Measurements from ENCODE around the gene TXLNG.
"Not testable (repeated sequence)": the region's sequence is repeated elsewhere in the genome, so short reads cannot be mapped to it uniquely, and the experiment has no call there.

TXLNG gene

DNA sequence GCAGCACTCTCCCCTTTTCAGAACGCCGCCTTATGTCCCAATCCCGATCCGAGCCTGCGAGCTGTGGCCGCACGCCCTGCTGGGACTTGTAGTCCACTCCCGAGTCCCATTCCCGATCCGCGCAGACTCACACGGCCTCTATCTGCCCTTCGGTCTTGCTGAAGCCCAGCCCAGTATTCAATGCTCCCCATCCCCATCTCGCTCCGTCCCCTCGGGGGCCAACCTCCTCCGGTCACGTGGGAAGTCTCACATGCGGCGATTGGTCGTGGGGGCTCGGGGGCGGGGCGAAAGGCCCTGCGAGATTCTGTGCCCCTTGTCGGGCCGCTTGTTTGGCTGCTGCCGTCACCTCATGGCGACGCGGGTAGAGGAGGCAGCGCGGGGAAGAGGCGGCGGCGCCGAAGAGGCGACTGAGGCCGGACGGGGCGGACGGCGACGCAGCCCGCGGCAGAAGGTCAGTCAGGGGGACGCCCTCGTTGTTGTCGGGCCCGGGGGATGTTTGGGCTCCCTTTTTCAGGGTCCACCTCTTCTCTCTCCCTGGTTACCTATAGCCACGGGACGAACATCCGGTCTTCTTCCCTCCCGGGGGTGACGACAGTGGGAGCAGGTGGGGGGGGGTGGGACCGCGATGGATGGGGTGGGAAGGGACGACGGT lies at the start of gene TXLNG:
TSS of gene TXLNG (plus strand) at position 328 of the 652 bp plus-strand sequence. CDS start at position 350, 22 bp downstream.
- peak; percentile 98 for DNase-seq

DNA sequence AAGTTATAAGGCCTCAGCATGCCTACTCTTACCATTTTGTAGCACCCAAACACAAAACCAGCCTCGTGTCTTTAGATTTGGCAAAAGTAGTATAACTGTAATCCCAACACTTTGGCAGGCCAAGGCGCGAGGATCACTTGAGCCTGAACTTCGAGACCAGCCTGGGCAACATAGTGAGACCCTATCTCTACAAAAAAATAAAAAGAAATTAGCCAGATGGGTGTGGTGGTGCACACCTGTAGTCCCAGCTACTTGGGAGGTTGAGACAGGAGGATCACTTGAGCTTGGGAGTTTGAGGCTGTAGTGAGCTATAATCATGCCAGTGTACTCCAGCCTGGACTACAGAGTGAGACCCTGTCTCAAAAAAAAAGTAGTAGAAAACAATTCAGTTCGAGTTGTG lies 49.2 kb upstream of the TXLNG start:
- no peak for DNase-seq

GRCh38 chrX:16739574-16739973 lies 46.7 kb upstream of the TXLNG start:
- no peak for DNase-seq

DNA sequence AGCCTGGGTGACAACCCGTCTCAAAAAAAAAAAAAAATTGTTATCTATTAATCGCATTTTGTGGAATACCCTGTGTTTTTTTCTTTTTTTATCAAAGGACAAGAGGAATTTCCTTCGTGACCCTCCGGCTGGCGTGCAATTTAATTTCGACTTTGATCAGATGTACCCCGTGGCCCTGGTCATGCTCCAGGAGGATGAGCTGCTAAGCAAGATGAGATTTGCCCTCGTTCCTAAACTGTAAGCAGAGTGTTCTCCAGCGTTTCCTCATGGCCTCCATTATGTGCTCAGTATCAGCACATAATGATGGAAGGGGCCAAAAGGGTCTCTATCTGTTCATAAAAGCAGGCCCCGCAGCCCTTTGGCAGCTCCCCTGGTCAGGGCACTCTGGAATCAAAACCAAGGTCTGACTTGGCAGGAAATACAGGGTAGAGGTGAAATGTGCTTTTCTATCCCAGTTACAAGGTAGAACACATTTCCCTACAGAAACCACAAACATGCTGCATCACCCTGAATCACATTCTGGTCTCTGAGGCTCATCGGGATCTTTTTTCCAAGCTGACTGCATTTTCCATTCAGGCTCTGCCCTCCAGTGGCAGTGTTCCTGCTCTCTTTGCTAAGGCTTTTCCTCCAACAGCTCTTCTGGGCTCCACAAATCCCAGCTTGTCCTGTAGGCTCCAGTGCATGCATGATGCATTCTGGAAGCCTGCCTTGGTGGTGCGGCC lies 42.5 kb upstream of the TXLNG start:
- DNase-seq: no peak

- DNase-seq: no peak
These were observed 41.2 kb upstream of the TXLNG start for GRCh38 chrX:16745102-16745501.

GRCh38 chrX:16745659-16746058 lies 40.6 kb upstream of the TXLNG start:
- no peak for DNase-seq

DNA sequence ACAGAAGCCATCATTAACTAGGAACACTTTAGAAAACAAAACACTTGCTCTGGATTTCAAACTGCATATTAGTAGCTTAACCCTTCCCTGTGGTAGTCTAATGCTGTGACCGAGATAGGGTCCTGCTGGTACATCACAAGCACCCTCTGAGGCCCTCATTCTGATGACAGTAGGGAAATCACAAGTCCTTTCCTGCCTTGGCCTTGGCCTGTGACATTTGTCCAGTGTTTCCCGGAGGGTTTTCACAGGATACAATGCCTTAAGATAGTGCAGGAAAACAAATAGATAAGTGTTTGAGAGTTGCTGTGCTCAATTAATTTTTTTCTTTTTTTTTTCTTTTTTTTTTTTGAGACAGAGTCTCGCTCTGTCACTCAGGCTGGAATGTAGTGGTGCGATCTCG lies 37.8 kb upstream of the TXLNG start:
- no peak for DNase-seq

GRCh38 chrX:16750136-16750535 lies 36.1 kb upstream of the TXLNG start:
- no peak for DNase-seq

DNA sequence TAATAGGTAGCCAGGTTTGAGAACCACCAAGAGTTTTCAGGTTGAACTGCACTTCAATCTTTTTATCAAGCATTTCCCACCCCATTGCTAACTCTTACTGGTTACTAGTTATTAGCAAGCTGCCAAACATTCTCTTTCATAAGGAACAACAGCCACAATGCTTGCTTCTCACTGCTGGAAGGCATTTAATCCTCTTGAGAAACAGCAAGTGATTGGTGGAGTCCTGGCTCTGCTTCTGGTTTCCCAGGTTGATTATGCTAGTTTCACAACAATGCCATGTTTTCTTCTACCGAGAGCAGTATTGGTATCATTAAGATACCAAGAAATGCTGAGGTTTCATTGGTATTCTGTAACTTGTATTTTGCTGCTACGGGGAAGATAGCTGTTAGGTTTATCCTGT lies 32.2 kb upstream of the TXLNG start:
- no peak for DNase-seq

- DNase-seq: no peak
These were observed 29.5 kb upstream of the TXLNG start for GRCh38 chrX:16756724-16757123.

DNA sequence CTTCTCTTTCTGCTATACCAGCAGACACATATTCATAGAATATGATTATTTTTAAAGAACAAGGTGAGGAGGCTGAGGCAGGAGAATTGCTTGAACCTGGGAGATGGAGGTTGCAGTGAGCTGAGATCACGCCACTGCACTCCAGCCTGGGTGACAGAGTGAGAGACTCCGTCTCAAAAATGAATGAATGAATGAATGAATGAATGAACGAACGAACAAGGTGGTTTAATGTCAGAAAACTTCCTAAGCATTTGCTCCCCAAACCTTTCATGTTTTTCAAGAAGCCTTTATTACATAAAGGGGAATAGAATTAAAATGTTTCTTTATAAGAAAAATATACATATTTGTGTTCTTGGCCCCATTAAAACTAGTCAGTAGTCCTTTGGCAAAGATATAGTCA lies 24.8 kb upstream of the TXLNG start:
- DNase-seq: not testable (repeated sequence)

DNA sequence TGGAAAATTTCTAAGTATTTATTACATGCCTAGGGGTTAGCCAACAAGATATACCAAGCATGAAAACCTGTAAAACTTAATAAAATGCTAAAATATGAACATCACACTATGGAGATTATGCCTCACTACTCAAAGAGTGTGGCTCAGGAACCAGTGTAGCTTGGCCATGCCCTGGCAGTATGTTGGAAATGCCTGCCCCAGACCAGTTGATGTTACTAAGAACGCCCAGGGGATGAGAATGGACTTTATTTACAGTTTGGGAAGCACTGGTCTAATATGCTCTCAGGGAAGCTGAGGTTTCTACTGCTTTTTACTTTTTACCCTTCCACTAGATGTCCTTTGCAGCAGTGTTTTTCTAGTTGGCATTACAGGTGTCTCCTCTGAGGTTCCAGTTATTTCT lies 23.7 kb upstream of the TXLNG start:
- DNase-seq: no peak

- DNase-seq: no peak
These were observed 20.7 kb upstream of the TXLNG start for GRCh38 chrX:16765594-16765993.

GRCh38 chrX:16770970-16771482 lies 15.2 kb upstream of the TXLNG start:
- no peak for DNase-seq

GRCh38 chrX:16771483-16772398 lies 14.5 kb upstream of the TXLNG start:
- DNase-seq: peak; percentile 92

GRCh38 chrX:16772460-16772859 lies 13.8 kb upstream of the TXLNG start:
- peak; percentile 8 for DNase-seq

DNA sequence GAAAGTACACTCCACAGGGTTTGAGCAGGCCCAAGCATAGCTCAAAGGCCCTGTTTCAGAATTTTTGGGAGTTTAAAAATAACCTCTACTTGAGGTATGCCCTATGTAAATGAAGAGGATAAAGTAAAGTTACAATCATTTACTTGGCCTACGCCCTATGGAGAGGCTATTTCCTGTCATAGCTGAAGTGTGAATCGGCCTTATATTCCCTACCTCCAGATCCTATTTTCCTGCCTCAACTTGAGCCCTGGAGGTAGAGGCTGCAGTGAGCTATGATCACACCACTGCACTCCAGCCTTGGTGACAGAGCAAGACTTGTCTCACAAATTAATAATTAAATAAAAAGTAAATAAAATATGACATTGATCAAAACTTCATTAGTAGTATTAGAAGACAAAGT lies 11.5 kb upstream of the TXLNG start:
- DNase-seq: no peak

DNA sequence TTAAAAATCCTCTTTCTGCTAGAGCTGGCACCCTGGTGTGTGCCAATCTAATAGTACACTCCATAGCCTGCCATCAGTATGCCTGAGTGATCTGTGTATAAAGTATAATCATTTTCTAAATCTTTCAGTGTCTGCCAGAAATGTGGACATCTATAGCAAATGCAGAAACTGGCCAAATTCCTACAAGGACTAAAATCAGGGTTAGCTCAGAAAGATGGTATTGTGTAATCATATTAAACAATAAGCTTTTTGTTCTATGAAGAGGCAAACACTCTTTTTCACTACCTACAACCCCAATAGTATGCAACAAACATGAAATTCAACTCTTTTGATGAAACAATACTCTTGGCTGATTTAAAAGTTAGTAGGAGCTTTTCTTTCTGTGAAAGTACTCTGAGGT lies 7.7 kb upstream of the TXLNG start:
- no peak for DNase-seq

DNA sequence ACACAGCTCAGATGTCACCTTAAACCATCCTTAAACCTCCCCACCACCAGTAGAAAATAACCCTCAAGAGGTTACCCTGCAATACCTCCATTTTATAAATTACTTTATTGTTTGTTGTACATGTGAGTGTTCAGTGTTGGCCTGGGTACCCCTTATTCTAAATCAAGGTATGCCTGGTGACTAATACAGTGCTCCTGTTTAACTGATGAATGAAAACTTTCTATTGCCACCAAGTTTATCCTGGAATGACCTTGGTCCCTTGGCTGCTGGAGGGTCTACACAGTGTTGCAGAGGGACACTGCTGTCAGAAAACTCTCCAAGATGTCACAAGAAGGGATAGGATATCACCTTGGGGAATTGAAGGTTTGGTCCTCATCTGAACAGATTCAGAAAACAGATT lies 7.3 kb upstream of the TXLNG start:
- DNase-seq: no peak

DNA sequence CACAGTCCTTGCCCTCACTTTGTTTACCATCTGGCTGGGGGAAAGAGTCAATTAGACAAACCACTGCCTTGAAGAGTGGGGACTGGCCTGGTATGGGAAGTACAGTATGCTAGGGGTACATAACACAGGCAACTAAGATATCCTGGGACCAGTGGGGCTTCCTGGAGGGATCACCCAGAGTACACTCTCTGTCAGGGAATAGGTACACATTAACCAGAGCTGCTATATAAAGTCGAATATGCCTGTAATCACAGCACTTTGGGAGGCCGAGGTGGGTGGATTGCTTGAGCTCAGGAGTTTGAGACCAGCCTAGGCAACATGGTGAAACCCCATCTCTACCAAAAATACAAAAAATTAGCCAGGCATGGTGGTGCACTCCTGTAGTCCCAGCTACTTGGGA lies 6.5 kb upstream of the TXLNG start:
- DNase-seq: not testable (repeated sequence)

DNA sequence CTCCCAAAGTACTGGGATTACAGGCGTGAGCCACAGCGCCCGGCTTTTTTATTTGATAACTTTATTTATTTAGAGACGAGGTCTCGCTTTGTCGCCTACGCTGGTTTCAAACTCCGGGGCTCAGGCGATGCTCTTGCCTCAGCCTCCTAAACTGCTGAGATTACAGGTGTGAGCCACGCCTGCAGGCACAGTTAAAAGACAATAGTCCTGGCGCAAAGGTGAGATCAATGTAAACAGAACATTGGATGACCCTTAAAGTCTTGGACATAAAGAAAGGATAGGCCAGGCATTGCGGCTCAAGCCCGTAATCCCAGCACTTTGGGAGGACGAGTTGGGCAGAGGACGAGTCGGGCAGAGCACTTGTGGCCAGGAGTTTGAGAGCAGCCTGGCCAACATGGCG lies 2.8 kb upstream of the TXLNG start:
- DNase-seq: no peak

GRCh38 chrX:16784440-16784839 lies 1.8 kb upstream of the TXLNG start:
- not testable (repeated sequence) for DNase-seq

All from OCI-M1 (cell line).